Endothelial cell of umbilical vein (primary cell): ENCODE data around the gene GRID1. TPM values are rescaled to one million over a fixed set of nuclear protein-coding genes. Genes with fewer than 3 reads are reported as not detected.

Experiments used
- BruUV-seq: library from RNA; stranded (reverse); fragments of 400-500 nt; replicated peaks from 2 replicates; lab custom pipeline; 2021; lab: Mats Ljungman, UMichigan
- CTCF ChIA-PET: fragments of 300-600, 350-600 bp; sonication (Branson Sonifier 250); formaldehyde crosslinking; loops from one replicate; lab custom pipeline; 2021; ENCODE audit warnings: antibody characterized with exemption, inconsistent platforms; lab: Charles Lee
- POLR2A ChIA-PET: fragments of 300-600, 350-600 bp; sonication (Branson Sonifier 250); formaldehyde crosslinking; loops from one replicate; lab custom pipeline; 2021; ENCODE audit warnings: antibody characterized with exemption, inconsistent platforms; lab: Charles Lee
- DNase-seq: peaks from one replicate; pipeline ENCODE4 v3.0.0-alpha.2; 2011; ENCODE audit warnings: low read depth, low spot score
- FAIRE-seq: peaks from 2 replicates; lab custom pipeline; 2011; peaks lifted over from hg19 to GRCh38; lab: Jason Lieb, UNC
- H2AFZ ChIP-seq: 2 replicates; pipeline ENCODE4 v1.6.0; 2012; ENCODE audit warnings: low read depth, low read length, control low read depth, inconsistent platforms
- H3K27ac ChIP-seq: 2 replicates; pipeline ENCODE4 v1.5.1; 2011; ENCODE audit warnings: low read depth, mild to moderate bottlenecking, control low read depth, low read length, moderate library complexity; ENCODE audit not compliant: insufficient read depth
- H3K27me3 ChIP-seq, 2 experiments: 2 replicates each; pipeline versions ENCODE4 v1.6.0 to v1.6.1; 2011; ENCODE audit warnings: low read length in 2 of 2, mixed read lengths in 1 of 2; ENCODE audit not compliant: control insufficient read depth in 2 of 2, insufficient read depth in 2 of 2
- H3K36me3 ChIP-seq, 2 experiments: 2 replicates in 1 of 2; 3 replicates in 1 of 2; pipeline ENCODE4 v1.5.1; 2011; ENCODE audit warnings: low read length in 2 of 2, mild to moderate bottlenecking in 1 of 2, moderate library complexity in 1 of 2; ENCODE audit not compliant: control insufficient read depth in 2 of 2, insufficient read depth in 2 of 2; ENCODE audit errors: extremely low read depth in 1 of 2
- H3K4me1 ChIP-seq: 3 replicates; pipeline ENCODE4 v1.5.1; 2011; ENCODE audit warnings: mild to moderate bottlenecking, low read length; ENCODE audit not compliant: control insufficient read depth, insufficient read depth; ENCODE audit errors: extremely low read depth
- H3K4me2 ChIP-seq: 2 replicates; pipeline ENCODE4 v1.6.1; 2011; ENCODE audit warnings: low read length, control low read depth, mixed read lengths; ENCODE audit not compliant: insufficient read depth
- H3K4me3 ChIP-seq, 3 experiments: fragments of 200-600 bp in 1 of 3; sonication (generic), shearing (Covaris generic) in 1 of 3; replicated peaks in 1 of 3; 2 replicates each; pipeline ENCODE4 v1.5.1; 2011 to 2016; ENCODE audit warnings: control low read depth in 3 of 3, low read length in 3 of 3, mild to moderate bottlenecking in 2 of 3, inconsistent platforms in 1 of 3, low read depth in 1 of 3, moderate library complexity in 1 of 3; ENCODE audit not compliant: insufficient read depth in 1 of 3
- H3K79me2 ChIP-seq: 2 replicates; pipeline ENCODE4 v1.6.0; 2012; ENCODE audit warnings: low read length, inconsistent platforms; ENCODE audit not compliant: control insufficient read depth, insufficient read depth
- H3K9ac ChIP-seq: replicated peaks from 2 replicates; pipeline ENCODE3; 2011; ENCODE audit warnings: low read length, control low read depth; ENCODE audit not compliant: insufficient read depth; ENCODE audit errors: extremely low read depth
- H3K9me1 ChIP-seq: replicated peaks from 3 replicates; pipeline ENCODE4 v1.6.0; 2011; ENCODE audit warnings: mild to moderate bottlenecking, low read length; ENCODE audit not compliant: control insufficient read depth, insufficient read depth; ENCODE audit errors: extremely low read depth
- H3K9me3 ChIP-seq: replicated peaks from 2 replicates; pipeline ENCODE4 v1.5.1; 2012; ENCODE audit warnings: low read length, inconsistent platforms; ENCODE audit not compliant: control insufficient read depth, insufficient read depth
- H4K20me1 ChIP-seq: replicated peaks from 2 replicates; pipeline ENCODE3; 2011; ENCODE audit warnings: mild to moderate bottlenecking, low read length; ENCODE audit not compliant: control insufficient read depth, insufficient read depth; ENCODE audit errors: extremely low read depth
- CTCF ChIP-seq, 2 donors: IDR thresholded peaks; 1 replicate in 1 of 2; 2 replicates in 1 of 2; pipeline ENCODE4 v1.5.1; 2011; ENCODE audit warnings: low read length in 2 of 2, mild to moderate bottlenecking in 2 of 2, moderate library complexity in 2 of 2, control low read depth in 1 of 2, inconsistent platforms in 1 of 2, low read depth in 1 of 2; ENCODE audit not compliant: insufficient read depth in 1 of 2; ENCODE audit errors: extremely low read depth in 1 of 2
- EZH2 ChIP-seq: IDR thresholded peaks from 2 replicates; pipeline ENCODE4 v1.6.1; 2012; ENCODE audit warnings: borderline replicate concordance, low read depth, mild to moderate bottlenecking, moderate library complexity, low read length, inconsistent platforms; ENCODE audit not compliant: severe bottlenecking
- FOS ChIP-seq: IDR thresholded peaks from 2 replicates; pipeline ENCODE4 v1.6.1; 2011; ENCODE audit warnings: mild to moderate bottlenecking, low read length, moderate library complexity, borderline replicate concordance; ENCODE audit not compliant: insufficient read depth
- GATA2 ChIP-seq: IDR thresholded peaks from 2 replicates; pipeline ENCODE4 v1.7.0; 2011; ENCODE audit warnings: low read depth, mild to moderate bottlenecking, moderate library complexity, mixed read lengths, low read length; ENCODE audit not compliant: insufficient read length, insufficient read depth
- JUN ChIP-seq: IDR thresholded peaks from 2 replicates; pipeline ENCODE4 v1.6.1; 2011; ENCODE audit warnings: borderline replicate concordance, low read depth; ENCODE audit not compliant: insufficient read length, insufficient read depth
- MAX ChIP-seq: IDR thresholded peaks from 2 replicates; pipeline ENCODE4 v1.6.1; 2011; ENCODE audit not compliant: insufficient read depth, insufficient read length
- MYC ChIP-seq: IDR thresholded peaks from one replicate; pipeline ENCODE4 v1.6.1; 2011; ENCODE audit warnings: mild to moderate bottlenecking, low read depth, low read length
- POLR2A ChIP-seq: IDR thresholded peaks from 2 replicates; pipeline ENCODE4 v1.6.1; 2012; ENCODE audit warnings: low read depth, mild to moderate bottlenecking, control low read depth, low read length
- POLR2AphosphoS5 ChIP-seq: IDR thresholded peaks from 2 replicates; pipeline ENCODE4 v1.6.1; 2012; ENCODE audit warnings: low read depth, mild to moderate bottlenecking, control low read depth, low read length, moderate library complexity; ENCODE audit not compliant: insufficient read depth
- dilution Hi-C: fragments of 300-500 bp; cut with MboI; formaldehyde crosslinking; loops from one replicate; pipeline ENCODE4 v1.15.0; 2019; ENCODE audit warnings: low sequenced_read_pairs; ENCODE audit not compliant: extremely low pct_ligation_motif_present
- intact Hi-C: fragments of 100-400 bp; cut with micrococcal nuclease; formaldehyde crosslinking; loops from one replicate; pipeline ENCODE4 v1.10.0; 2022
- polyA plus RNA-seq, 4 experiments: library from polyadenylated mRNA; depleted of rRNA in 3 of 4; stranded (reverse) in 3 of 4; unstranded in 1 of 4; fragments of >200 nt; gene quantifications; 2 replicates each; pipeline versions ENCODE4 v1.2.1 to v1.2.3, GENCODE V29; 2011 to 2012; ENCODE audit warnings: missing spikeins in 1 of 4
- total RNA-seq: library from RNA; stranded (reverse); gene quantifications from 2 replicates; pipeline ENCODE4 v1.2.3, GENCODE V29; 2021

Gene GRID1
- total and polyA plus RNA-seq, 2 donors (not counting 3 experiments of a cell fraction or from before 2014, with no cell fraction given): not detected

DNA sequence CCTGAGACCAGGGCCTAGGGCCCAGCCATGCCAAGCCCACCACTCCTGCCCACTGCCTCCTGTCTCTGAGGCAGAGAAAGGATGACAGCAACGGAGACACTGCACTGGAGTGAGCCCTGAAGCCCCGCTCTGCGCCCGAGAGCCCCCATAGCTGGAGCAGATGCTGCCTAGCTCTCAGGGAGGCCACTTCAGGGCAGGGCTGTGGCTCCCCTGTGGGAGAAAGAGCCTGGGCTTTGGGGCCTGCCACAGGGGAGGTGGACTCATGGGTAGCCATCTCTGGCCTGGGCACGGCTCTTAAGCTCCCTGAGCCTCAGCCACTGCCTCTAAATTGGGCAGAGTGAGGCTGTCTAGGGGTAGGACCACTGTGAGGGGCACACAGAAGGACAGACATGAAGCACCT is 214.2 kb downstream of the GRID1 start:
- CTCF ChIA-PET: no interaction called here

More for the DNA sequence above, 214.2 kb downstream of the GRID1 start:
- POLR2A ChIA-PET: no interaction called here
- intact Hi-C loops (no loop called here), dilution Hi-C loops (no loop called here)
- Histone ChIP-seq H3K9me3 (no peaks in the 10 kb centered on the region), H3K4me3 (no peak overlapping the region), H3K79me2 (no peaks in the 10 kb centered on the region), H2AFZ (no peak overlapping the region), H3K9me1 (no peaks in the 10 kb centered on the region), H3K27me3 (no peaks in the 10 kb centered on the region), H3K4me2 (no peak overlapping the region), H3K27ac (no peak overlapping the region), H3K36me3 (no peaks in the 10 kb centered on the region), H3K4me1 (no peaks in the 10 kb centered on the region), H3K9ac (no peak overlapping the region), H4K20me1 (no peaks in the 10 kb centered on the region)
- FAIRE-seq (no peak), DNase-seq (no peak)
- no TSS peak for BruUV-seq
- no peak for TF ChIP-seq EZH2
- no peak for TF ChIP-seq FOS
- TF ChIP-seq CTCF (IDR thresholded peaks at IDR 0.05; ENCODE audit: extremely low read depth in 1 of 2, insufficient read depth in 1 of 2, low read depth in 1 of 2, low read length in 2 of 2): no peak
- no peak for TF ChIP-seq POLR2AphosphoS5
- TF ChIP-seq GATA2: no peak
- TF ChIP-seq POLR2A: no peak
- TF ChIP-seq MYC: no peak
- no peak for TF ChIP-seq JUN
- no peak for TF ChIP-seq MAX
